ENCODE measurements around the gene FLRT1.

DNA sequence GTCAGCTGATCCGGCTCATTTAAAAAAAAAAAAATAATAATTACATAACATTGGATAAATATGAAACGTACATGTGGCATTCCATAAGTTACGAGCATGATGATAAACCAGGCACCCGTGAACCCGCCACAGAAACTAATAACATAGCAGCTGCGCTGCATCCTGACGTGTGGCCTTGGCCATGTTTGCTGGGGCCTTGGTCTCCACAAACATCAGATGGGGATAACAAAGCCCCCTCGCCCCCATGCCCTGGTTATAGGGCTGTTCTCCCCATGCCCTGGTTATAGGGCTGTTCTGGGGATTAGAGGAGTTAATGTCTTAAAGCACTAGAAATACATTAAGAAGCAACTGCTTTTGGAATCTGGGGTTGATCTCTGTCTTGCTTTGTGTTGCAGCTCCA, 36.7 kb downstream of the FLRT1 start:
- no peak for TF ChIP-seq TBL1XR1 (IDR thresholded peaks at IDR 0.05; ENCODE audit: borderline replicate concordance, low read length, partially characterized antibody)
- TF ChIP-seq, protein P1, sequence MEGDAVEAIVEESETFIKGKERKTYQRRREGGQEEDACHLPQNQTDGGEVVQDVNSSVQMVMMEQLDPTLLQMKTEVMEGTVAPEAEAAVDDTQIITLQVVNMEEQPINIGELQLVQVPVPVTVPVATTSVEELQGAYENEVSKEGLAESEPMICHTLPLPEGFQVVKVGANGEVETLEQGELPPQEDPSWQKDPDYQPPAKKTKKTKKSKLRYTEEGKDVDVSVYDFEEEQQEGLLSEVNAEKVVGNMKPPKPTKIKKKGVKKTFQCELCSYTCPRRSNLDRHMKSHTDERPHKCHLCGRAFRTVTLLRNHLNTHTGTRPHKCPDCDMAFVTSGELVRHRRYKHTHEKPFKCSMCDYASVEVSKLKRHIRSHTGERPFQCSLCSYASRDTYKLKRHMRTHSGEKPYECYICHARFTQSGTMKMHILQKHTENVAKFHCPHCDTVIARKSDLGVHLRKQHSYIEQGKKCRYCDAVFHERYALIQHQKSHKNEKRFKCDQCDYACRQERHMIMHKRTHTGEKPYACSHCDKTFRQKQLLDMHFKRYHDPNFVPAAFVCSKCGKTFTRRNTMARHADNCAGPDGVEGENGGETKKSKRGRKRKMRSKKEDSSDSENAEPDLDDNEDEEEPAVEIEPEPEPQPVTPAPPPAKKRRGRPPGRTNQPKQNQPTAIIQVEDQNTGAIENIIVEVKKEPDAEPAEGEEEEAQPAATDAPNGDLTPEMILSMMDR (CRISPR knock-in tag; IDR thresholded peaks at IDR 0.05), result no peak
- TF ChIP-seq, protein P2, sequence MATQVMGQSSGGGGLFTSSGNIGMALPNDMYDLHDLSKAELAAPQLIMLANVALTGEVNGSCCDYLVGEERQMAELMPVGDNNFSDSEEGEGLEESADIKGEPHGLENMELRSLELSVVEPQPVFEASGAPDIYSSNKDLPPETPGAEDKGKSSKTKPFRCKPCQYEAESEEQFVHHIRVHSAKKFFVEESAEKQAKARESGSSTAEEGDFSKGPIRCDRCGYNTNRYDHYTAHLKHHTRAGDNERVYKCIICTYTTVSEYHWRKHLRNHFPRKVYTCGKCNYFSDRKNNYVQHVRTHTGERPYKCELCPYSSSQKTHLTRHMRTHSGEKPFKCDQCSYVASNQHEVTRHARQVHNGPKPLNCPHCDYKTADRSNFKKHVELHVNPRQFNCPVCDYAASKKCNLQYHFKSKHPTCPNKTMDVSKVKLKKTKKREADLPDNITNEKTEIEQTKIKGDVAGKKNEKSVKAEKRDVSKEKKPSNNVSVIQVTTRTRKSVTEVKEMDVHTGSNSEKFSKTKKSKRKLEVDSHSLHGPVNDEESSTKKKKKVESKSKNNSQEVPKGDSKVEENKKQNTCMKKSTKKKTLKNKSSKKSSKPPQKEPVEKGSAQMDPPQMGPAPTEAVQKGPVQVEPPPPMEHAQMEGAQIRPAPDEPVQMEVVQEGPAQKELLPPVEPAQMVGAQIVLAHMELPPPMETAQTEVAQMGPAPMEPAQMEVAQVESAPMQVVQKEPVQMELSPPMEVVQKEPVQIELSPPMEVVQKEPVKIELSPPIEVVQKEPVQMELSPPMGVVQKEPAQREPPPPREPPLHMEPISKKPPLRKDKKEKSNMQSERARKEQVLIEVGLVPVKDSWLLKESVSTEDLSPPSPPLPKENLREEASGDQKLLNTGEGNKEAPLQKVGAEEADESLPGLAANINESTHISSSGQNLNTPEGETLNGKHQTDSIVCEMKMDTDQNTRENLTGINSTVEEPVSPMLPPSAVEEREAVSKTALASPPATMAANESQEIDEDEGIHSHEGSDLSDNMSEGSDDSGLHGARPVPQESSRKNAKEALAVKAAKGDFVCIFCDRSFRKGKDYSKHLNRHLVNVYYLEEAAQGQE (IDR thresholded peaks at IDR 0.05; ENCODE audit: borderline replicate concordance in 1 of 2, low read depth in 1 of 2, low read length in 2 of 2), result no peak
- no peak for TF ChIP-seq ZBTB7A (CRISPR knock-in tag; IDR thresholded peaks at IDR 0.05)
- TF ChIP-seq, protein P3, sequence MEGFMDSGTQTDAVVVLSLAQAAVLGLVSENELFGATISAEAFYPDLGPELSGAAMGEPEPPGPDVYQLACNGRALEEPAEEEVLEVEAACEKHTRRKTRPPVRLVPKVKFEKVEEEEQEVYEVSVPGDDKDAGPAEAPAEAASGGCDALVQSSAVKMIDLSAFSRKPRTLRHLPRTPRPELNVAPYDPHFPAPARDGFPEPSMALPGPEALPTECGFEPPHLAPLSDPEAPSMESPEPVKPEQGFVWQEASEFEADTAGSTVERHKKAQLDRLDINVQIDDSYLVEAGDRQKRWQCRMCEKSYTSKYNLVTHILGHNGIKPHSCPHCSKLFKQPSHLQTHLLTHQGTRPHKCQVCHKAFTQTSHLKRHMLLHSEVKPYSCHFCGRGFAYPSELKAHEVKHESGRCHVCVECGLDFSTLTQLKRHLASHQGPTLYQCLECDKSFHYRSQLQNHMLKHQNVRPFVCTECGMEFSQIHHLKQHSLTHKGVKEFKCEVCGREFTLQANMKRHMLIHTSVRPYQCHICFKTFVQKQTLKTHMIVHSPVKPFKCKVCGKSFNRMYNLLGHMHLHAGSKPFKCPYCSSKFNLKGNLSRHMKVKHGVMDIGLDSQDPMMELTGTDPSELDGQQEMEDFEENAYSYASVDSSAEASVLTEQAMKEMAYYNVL (CRISPR knock-in tag; IDR thresholded peaks at IDR 0.05; ENCODE audit: borderline replicate concordance), result no peak
- TF ChIP-seq ZBTB20 (CRISPR knock-in tag; IDR thresholded peaks at IDR 0.05; ENCODE audit: borderline replicate concordance, low read depth), result no peak
- no peak for TF ChIP-seq XRCC5 (optimal IDR thresholded peaks at IDR 0.05; ENCODE audit: low read length)
